Posterior vena cava (tissue), 2 donors: Measurements from ENCODE around the gene TSPEAR. TPM values are rescaled to one million over a fixed set of nuclear protein-coding genes. Genes with fewer than 3 reads are reported as not detected.
A peak's percentile ranks its signal among the peaks of the same experiment; 100 is the strongest.

Source experiments
- DNase-seq: peaks from one replicate; pipeline ENCODE4 v3.0.0-alpha.2; 2020; ENCODE audit warnings: low spot score
- intact Hi-C, 2 donors: fragments of 100-400 bp; cut with DNase I; formaldehyde crosslinking; loops; one replicate each; pipeline versions ENCODE4 v1.14.1 to v1.14.2; 2022 to 2023
- total RNA-seq, 2 donors: library from RNA; stranded (reverse); fragmentation: NEBNext Ultra II Directional; extraction: Animal tissue kit (Norgen Biotek cat#: 25700); gene quantifications; one replicate each; pipeline ENCODE4 v1.2.1, GENCODE V29; 2021
- donor health status: DM: yes; HTN: yes; CAD: no.
- donor health status: DM: yes; HTN: yes; CAD: no.

Gene TSPEAR
- total RNA-seq, 2 donors from 2014 or later = 0.14 to 0.48 TPM

DNA sequence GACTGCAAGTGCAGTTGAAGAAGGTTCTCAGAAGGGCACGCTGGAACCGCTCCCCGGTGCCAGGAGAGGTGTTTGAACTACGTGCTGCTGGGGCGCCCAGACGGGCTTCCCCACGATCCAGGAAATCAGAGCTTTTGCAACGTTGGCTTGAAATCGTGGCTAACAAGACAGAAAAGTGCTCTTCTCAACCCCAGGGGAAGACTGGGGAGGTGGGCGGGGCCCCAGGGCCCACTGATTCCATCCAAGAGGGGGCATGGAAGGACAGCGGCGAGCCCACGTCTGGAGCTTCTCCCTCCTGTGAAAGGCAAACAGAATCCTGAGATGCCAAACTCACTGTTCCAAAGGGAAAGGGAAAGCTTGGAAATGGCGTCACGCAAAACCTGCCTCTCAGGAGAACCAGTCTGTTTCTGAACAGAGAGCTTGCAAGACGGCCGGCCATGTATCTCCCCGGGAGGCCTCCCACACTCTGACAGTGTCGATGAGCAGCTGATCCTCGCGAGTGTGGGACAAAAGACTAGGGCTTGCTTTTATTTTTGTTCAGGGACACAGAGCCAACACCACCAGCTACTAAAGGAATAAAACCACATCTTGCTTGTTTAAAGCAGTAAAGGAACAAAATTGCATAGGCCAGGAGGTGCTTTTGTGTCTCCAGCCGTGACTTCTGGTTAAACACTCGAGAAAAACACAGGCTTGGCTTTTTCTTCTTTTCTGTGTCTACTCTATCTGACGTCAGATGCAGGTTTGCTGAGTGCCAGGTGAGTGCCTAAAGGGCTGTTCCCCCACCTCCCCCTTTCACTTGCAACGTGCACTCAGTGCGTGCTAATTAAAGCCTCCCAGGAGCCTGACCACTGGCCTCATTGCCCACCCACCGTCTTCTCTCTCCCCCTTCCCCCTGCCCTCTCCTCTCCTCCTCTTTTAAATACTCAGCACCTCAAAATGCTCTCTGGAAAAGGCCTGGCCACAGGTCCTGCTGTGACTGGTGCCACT is 214.5 kb downstream of the TSPEAR start:
- DNase-seq = no peak
- intact Hi-C loops = no loop called here

DNA sequence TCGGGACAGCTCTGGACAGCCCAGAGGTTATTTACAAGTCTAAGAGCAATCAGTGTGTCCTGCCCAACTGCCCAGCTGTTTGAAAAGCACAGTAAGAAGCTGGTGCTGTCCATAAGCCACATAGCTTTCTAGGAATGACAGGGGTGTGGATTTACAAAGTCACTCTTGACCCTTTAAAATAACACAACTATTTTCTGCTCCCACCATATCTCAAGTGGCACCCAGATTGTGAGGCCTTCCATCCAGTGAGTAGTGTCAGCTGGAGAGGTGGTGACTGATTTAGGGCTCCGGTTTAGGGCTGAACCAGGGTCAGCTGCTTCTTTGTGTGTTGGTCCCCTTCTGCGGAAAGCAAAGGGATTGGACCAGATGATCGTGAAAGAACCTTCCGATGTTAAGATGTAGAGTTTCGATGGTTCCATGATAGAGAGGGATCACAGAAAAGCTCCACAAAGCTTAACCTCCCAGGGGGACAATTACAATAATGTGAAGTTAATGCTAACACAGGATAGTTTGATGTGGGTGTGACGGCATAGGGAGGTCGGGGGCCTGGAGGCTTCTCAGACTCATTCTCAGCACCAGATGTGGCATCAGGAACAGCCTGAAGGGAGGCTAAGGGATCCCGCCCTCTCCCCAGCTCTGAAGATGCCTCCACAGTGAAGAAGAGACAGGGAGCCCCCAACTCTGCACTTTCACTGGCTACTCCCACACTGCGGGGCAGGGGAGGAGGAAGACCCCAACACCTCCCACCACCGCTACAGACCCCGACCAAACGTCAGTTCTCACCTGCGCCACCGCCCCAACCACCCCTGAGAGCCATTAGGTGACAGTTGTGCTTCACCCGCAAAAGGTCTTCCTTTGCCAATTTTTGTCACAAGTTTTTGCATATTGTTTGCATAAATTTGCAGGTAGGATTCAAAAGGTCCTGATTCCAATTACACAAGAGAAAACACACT is 215.5 kb downstream of the TSPEAR start:
- intact Hi-C loops = no loop called here
- DNase-seq = no peak

DNA sequence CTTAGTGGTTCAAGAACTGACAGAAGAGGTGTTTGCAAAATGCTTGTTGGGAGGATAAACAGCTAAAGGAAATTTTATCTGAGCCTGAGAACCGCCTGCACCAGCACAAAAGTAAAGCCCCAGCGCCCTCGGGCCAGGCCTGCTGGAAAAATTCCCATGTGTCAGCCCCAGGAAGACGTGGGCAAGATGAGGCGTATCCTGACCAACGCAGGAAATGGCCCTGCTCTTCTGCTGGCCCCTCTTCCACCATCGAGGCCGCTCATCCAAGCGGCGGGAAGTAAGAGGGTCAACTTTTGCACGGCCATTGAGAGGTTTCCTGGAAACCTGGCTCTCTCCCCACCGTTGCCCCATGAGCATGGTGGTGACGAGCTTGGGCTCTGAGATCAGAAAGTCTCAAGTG is 216.4 kb downstream of the TSPEAR start:
- intact Hi-C loops = no loop called here
- DNase-seq = no peak

DNA sequence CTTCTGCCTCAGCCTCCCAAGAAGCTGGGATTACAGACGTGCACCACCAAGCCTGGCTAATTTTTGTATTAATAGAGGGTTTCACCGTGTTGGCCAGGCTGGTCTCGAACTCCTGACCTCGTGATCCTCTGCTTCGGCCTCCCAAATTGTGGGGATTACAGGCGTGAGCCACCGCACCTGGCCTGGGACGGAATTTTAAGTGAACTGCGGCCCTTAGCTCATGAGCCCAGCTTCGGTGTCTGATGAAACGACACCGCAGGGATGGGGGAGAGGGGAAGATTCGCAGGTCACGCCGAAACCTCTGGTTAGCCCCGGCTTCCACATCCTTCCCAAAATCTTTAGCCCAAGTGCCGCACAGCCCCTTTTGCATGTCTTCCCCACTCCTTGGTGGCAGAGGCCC is 217.0 kb downstream of the TSPEAR start:
- intact Hi-C loops = no loop called here
- no peak for DNase-seq

DNA sequence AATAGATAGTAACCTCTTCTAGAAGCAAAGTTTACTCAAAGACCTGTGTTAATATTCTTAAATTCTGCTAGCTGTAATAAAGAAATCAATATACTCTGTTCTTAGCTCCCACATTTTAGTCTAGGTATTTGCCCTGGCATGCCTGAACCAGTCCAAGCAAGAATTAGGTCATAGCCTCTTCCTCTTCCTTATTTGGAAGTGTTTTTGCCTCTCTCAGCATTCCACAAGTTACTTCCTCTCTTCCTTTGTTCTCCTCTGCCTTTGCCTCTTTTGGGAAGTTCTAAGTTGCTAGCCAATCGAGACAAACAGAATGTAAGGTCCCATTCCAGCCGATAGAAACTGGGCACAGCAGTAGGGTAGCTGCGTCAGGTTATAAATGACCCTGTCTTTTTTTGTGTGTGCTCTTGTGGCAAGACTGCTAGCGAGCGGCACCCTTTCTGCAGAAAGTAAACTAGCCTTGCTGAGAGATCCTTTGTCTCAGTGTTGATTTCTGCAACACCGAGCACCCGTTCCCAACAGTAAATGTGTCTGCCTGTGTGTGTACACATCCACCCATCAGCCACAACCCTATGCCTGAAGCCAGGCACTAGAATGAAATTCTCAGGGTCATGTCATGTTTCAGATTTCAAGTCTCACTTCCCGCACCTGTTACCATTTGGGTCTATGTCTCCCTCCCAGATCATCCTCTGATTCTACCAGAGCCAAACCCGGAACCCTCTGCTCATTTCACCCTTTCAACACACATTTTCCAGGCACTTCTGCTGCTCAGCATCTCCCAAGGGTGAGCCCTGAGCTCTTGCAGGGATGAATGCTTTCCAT is 218.6 kb downstream of the TSPEAR start:
- intact Hi-C loops = no loop called here
- no peak for DNase-seq

DNA sequence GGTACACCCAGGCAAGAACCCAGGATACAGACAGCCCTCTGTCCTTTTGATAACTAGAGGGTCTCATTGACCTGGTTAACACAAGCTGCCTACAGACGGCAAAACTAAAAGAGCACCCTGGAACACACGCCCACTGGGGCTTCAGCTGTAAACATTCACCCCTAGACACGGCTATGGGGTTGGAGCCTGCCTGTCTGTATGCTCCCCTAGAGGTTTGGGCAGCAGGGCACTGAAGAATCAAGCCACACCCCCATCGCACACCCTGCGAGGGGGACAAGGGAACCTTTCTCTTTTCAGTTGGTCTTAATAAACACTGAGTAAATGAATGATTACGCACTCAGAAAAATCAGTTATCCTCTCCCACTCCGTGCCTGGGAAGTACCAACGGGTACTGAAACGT is 220.6 kb downstream of the TSPEAR start:
- intact Hi-C loops = no loop called here
- no peak for DNase-seq

DNA sequence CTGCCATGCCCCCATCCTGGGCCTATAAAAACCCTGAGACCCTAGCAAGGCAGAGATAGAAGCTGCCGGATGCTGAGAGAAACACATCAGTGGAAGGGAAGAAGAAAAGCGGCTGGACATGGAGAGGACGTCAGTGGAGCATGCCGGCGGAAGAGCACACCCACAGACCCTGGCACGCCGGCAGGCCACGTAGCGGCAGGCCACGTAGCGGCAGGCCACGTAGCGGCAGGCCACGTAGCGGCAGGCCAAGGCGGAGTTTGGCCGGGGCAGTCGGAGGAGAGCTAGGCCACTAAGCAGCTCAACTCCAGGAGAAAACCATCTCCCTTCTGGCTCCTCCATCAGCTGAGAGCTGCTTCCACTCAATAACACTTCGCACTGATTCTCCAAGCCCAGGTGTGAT is 221.0 kb downstream of the TSPEAR start:
- intact Hi-C loops = no loop called here
- DNase-seq = no peak

DNA sequence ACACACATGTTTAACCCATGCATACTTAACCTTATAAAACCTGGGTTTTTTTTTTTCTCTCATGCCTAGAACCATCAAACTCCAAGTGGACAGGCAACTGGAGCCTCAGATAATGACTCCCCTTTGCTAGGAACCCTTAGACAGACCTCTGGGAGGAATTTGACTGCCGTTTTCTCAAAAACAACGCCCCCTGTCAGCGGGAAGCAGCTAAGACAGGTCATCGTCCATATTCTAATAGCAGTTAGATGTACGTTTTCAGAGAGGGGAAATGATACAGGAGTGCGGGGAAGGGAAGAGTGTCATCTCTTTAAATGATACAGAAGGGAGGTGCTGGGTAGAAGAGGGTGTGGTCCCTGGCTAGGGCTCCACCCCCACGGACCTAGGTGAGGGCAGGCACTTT is 221.4 kb downstream of the TSPEAR start:
- no peak for DNase-seq
- intact Hi-C loops = no loop called here

DNA sequence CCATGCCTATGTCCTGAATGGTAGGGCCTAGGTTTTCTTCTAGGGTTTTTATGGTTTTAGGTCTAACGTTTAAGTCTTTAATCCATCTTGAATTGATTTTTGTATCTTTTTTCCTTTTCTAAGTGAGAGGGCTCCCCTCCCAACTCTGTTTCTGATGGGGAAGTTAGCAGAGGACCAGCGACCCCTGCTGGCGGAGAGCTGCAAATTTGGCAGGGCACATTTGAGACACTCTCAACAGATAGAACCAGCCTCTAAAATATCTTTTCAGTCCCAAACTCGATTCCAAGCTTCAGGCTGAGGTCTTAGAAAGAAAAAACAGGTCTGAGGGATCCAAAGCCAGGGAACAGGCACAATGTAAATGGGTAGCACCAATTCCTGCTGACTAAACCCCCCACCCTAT is 223.5 kb downstream of the TSPEAR start:
- intact Hi-C loops = no loop called here
- DNase-seq = no peak

DNA sequence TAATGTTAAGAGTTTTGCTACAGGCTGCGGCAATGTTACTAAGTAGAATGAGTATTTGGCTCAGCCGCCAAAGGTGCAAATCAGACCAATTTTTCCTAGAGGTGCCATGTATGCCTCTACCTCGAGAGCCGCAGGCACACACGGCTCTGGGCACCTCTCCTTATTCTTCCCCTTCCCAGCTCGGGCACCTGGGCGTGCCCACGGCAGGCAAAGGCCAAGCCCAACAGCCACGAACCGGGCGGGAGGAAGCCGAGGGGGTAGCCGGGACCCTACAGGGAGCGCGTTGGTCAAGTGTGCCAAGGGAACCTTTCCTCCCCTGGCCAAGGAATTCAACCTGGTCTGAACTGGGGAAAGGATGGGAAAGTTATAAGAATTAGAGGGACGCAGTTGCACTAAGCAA is 225.1 kb downstream of the TSPEAR start:
- intact Hi-C loops = no loop called here
- no peak for DNase-seq

DNA sequence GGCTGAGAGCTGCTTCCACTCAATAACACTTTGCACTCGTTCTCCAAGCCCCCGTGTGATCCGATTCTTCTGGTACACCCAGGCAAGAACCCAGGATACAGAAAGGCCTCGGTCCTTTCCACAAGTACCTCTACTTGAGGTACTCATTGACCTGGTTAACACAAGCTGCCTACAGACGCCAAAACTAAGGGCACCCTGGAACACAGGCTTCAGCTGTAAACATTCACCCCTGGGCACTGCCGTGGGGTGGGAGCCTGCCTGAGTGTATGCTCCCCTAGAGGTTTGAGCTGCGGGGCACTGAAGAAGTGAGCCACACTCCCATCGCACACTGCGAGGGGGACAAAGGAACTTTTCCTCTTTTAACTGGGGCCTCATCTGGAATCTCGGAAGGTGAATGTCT is 225.6 kb downstream of the TSPEAR start:
- DNase-seq = no peak
- intact Hi-C loops = no loop called here

DNA sequence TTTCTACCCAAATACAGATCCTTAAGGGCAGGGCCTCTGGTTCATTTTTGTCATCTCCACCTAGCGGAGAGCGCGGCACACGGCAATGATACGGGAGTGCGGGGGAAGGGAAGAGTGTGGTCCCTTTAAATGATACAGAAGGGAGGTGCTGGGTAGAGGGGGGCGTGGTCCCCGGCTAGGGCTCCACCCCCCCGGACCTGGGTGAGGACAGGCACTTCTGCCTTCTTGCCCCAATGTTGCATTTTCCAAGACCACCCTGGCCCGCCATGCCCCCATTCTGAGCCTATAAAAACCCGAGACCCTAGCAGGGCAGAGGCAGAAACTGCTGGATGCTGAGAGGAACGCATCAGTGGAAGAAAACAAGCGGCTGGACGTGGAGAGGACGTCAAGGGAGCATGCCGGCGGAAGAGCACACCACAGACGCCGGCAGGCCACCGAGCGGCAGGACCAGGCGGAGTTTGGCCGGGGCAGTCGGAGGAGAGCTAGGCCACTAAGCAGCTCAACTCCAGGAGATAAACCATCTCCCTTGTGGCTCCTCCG is 226.0 kb downstream of the TSPEAR start:
- intact Hi-C loops = no loop called here
- DNase-seq = no peak

DNA sequence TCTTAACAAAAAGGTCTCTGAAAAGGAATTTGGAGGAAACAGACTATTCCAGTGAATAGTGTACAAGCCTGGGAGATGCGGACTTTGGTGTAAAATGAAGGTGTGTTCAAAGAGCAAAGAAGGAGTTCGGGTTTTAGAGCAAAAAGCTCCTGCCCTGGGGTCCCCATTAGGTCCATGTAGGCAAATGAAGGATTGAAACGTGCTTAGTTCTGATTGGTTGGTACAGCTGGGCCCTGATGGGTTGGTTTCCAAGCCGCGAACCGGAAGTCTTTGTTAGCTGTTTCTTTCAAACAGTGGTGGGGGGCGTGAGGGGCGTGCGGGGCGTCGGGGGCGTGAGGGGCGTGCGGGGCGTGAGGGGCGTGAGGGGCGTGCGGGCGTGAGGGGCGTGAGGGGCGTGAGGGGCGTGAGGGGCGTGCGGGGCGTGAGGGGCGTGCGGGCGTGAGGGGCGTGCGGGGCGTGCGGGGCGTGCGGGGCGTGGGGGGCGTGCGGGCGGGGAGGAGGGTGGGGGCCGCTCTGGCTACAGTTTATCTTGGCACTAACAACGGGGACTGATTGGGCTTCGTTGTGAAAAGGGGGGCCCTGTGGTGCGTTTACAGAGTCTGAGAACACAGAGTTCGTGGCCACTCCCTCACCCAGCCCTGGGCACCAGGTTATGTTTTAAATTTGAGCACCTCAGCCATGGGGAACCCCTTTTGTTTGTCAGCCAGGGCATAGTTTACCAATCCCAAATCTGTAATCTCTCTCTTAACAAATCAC is 226.7 kb downstream of the TSPEAR start:
- intact Hi-C loops = no loop called here
- DNase-seq = no peak

DNA sequence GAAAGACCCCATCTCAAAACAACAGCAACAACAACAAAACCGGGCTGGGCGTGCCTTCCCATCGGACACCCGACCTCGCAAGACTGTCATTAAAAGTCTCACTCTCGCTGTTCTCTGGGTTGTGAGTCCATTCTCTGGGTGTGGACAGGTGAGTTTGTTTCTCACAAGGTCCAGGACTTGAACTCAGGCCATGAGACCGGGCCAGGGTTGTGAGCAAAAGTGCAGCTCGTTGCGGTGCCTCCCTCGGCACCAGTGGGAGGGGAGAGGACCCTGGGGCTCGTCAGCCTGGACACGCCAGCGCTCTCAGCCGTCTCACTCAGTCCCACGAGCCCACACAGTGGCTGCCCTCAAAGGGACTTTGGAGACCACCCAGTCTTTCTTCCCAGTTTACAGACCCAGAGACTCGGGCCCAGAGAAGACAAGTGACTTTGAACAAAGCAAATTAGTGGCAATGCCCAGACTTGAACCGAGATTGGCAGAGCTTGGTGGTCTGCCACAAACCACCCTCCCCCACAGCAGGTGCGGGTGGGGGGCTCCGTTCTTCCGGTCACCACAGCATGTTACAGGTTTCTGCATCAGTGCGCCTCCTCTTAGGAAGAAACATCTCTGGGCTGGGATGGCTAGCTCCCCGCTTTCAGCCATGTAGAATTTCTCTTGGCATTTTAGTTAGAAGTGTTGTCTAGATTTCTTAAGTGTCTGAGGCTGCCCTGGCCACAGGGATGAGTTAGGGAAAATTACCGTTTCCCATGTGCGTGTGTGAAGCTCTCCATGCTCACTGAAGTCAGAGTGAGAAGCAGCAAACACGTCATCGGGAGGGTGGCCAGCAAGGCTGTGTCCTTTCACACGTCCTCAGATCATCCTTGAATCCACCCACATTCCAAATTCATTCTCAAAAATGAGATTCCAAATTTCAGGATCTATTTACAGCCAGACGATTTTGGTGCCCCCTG is 227.8 kb downstream of the TSPEAR start:
- DNase-seq = no peak
- intact Hi-C loops = no loop called here

DNA sequence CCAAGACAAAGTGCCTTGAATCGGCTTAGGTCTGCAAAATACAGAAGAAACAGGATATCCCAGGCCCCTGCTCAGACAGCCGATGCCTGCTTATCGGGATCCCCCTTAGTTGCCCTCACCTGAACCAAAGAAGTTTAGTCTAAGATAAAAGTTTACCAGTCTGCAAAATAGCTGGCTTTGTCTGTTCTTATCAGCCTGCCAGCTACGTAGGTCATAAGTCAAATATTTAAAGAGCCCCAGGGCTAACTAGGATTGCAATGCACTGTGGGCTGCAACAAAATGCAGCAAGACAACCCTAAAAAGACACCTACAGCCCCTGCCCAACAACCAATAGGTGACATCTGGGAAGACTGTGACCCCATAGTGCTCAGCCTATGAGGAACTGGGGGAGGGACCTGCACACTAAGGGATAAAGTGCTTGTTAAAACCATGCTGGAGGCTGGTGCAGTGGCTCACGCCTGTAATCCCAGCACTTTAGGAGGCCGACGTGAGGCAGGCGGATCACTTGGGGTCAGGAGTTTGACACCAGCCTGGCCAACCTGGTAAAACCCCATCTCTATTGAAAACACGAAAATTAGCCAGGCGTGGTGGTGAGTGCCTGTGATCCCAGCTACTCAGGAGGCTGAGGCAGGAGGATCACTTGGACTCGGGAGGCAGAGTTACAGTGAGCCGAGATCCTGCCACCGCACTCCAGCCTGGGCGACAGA is 228.6 kb downstream of the TSPEAR start:
- intact Hi-C loops = no loop called here
- DNase-seq = no peak

DNA sequence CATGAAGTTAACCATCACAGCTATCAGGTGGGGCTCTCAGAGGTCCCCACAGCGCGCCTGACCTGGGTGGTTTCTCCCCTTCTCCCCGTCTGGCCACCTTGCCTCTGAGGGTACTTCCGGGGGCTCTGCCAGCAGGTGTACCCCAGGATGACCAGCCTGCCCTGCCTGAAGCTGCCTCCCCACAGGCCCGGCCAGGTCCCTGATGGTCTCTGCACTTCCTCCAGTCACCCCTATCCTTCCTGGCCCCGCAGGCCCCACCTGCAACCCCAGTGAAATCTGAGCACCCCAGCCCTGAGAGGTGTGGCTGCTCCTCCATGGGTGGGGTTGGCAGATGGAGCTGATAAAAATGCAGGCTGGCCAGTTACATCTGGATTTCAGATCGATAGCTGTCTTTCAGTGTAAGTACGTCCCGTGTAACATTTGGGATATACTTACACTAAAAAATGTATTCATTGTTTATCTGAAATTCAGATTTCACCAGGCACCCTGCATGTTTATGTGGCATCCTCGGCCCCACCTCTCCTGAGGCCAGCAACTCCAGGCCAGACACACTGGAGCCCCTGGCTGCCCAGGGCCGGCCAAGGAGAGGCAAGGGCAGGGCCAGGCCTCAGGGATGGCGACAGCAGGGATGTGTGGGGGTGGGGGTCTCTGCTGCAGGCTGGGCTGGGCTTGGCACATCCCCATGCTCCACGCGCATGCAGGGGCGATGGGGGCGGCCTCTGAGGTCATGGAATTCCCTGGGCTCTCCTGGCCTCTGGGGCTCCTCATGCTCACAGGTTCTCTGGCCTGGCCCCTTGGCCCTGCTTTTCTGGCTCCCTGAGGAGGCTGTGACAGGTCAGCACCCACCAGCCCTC is 230.9 kb downstream of the TSPEAR start:
- intact Hi-C loops = no loop called here
- DNase-seq = peak; percentile 73
